Measurements from ENCODE around the gene CPLX1.

Gene CPLX1

GRCh38 chr4:831483-831805 is 5.5 kb upstream of the CPLX1 start:
- DNase-seq = no peak

- no peak for DNase-seq
Measured at GRCh38 chr4:830601-831482, 4.9 kb upstream of the CPLX1 start.

- DNase-seq = no peak
Measured at GRCh38 chr4:829761-830600, 4.1 kb upstream of the CPLX1 start.

DNA sequence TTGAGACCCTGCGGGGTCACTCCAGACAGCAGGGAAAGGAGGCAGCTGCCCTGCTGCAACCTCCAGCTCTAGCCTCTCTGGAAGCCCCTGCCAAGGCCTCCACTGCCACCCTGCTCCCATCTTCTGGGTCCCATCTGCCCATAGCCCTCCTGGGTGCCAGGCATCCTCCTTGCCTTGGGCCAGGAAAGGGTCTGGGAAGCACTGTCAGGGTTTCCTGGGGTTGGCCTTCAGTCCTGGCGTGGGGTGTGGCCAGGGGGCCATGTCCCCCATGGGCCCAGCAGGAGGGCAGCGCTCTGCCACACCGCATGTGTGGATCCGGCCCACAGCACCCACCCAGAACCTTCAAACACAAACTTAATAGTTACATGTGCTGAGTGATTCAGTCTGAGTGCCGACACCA is 3.4 kb upstream of the CPLX1 start:
- DNase-seq = no peak

GRCh38 chr4:828641-829271 is 2.8 kb upstream of the CPLX1 start:
- DNase-seq = peak; percentile 80

- peak; percentile 57 for DNase-seq
Measured at GRCh38 chr4:827209-828081, 1.5 kb upstream of the CPLX1 start.

DNA sequence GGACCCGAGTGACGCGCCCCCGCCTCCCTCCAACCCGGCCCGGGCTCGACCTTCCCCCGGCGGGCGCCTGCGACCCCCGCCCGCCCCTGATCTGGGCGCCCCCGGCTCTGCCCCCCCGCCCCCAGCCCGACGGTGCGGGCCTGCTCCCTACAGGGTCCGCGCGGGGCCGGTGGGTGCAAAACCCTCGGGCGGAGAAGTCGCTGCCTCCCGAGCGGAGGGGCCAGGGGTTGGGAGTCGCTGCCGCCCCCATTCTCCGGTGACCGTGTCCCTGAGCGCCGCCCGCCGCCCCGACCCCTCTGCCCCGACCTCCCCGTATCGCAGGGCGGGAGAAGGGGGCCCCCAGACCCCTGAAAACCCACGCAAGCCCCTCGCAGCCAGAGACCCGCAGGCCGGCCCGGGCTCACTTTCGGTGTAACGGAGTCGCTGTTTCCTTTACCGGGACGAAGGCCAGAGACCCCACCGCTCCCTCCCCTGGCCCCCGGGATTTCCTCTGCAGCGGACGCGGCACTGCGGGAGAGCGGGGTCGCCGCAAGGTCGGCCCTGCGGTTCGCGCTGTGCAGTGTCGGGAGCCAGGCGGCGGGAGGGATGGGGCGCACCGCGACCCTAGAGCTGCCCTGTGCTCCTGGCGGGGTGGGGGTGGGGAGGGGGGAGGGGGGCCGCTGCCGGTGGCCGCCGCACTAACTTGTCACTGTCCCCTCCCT is 729 bp upstream of the CPLX1 start:
- DNase-seq = peak; percentile 67

- DNase-seq = peak; percentile 80
Measured at GRCh38 chr4:825063-825970, 612 bp downstream of the CPLX1 start.

DNA sequence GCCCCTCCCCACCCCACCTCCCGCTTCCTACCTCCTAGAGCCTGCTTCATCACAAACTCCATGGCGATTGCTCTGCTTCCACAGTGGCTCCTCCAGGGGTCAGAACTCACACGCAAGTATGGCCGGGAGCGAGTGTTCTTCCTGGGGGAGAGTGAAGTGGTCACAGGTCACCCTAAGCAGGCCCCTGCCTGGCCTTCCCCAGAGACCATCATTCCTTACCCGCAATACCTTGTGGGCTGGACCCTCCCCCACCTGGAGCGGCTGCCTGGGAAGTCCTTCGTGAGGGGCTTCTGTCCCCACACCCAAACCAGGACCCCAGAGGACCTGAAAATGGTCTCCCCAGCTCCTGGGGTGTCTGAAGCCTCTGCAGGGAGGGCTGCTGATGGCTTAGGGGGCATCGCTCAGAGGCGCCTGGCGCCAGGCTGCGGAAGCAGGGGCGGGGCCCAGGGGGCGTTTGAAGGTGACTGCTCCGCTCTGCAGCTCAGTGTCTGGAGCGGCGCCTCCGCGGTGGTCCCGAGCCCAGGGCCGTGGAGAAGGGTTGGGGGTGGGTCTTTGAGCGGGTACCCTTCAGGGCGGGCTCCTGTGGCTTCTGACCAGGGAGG is 1.4 kb downstream of the CPLX1 start:
- DNase-seq = no peak

- no peak for DNase-seq
Measured at GRCh38 chr4:823761-824460, 2.0 kb downstream of the CPLX1 start.

GRCh38 chr4:823176-823760 is 2.7 kb downstream of the CPLX1 start:
- no peak for DNase-seq

- DNase-seq = no peak
Measured at GRCh38 chr4:822361-823175, 3.4 kb downstream of the CPLX1 start.

GRCh38 chr4:821631-822030 is 4.3 kb downstream of the CPLX1 start:
- no peak for DNase-seq

GRCh38 chr4:821181-821591 is 4.7 kb downstream of the CPLX1 start:
- DNase-seq = no peak

GRCh38 chr4:820230-821172 is 5.4 kb downstream of the CPLX1 start:
- no peak for DNase-seq

DNA sequence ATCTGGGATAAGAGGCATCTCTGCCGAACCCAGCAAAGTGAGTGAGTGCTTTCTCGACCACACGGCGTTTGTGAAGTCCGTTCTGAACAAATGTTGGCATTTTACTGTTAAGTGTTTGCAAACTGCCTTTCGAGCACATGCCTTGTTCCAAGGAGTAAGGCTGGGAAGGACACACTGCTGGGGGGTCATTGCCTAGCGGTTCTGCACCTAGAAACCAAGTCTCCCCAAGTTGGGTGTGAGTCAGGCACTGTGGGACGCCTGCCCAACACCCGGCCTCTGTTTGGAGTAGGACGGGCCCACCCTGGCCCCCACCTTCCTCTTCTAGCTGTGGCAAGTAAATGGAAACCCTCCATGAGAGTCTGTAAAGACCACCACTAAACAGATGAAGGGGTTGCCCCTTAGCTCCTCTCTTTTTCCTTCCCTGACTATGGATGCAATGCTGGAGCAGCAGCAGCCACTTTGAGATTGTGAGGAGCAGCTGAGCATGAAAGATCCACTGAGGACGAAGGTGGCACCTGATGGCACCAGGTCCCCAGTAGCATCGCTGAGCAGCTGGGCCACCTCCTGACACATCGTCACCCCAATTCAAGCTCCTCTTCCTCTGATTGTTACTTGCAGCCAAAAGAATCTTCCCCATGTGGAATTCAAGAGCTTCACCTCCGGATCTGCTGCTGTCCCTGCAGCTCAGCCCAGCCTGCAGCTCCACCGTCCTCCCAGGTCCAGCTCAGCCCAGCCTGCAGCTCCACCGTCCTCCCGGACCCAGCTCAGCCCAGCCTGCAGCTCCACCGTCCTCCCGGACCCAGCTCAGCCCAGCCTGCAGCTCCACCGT is 6.3 kb downstream of the CPLX1 start:
- DNase-seq = no peak

Measured in DMS53 (cell line).